GM18499 (cell line): ENCODE data around the gene VOPP1.

Experiments
- ATAC-seq: cut with Tn5 transposase; IDR thresholded peaks from one replicate; pipeline ENCODE4 v1.9.1; 2021; ENCODE audit warnings: moderate number of reproducible peaks; ENCODE audit not compliant: insufficient read depth, unreplicated experiment

Gene VOPP1

DNA sequence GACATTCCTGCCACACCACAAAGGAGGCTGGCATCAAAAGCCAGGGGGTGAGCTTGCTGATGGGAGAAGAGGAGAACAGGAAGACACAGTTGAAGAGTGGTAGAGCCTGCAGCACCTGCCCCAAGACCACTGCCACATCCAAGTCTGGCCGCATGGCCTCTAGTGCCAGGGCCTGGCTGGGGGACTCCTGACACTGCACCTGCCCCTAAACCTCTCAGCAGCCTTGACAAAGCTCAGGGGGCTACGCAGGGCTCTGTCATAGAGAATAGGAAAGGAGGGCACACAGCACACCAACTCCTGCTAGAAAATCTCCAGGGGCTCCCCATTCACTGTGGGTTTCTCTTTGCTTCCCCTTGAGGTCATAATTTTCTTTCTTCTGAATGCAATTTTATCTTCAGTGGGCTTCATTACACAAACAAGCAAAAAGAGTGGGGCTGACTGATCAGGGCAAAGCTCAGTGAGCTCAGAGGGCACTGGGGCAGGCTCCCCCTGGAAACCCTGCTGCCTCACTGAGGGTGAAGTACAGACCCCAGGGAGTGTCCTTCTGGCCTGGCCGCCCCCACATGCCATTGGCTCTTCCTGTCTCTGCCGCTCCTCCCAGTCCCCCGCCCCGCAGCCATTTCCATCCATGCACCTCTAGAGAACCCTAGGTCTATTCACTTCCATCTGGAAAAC, 37.2 kb downstream of the VOPP1 start:
- no peak for ATAC-seq

DNA sequence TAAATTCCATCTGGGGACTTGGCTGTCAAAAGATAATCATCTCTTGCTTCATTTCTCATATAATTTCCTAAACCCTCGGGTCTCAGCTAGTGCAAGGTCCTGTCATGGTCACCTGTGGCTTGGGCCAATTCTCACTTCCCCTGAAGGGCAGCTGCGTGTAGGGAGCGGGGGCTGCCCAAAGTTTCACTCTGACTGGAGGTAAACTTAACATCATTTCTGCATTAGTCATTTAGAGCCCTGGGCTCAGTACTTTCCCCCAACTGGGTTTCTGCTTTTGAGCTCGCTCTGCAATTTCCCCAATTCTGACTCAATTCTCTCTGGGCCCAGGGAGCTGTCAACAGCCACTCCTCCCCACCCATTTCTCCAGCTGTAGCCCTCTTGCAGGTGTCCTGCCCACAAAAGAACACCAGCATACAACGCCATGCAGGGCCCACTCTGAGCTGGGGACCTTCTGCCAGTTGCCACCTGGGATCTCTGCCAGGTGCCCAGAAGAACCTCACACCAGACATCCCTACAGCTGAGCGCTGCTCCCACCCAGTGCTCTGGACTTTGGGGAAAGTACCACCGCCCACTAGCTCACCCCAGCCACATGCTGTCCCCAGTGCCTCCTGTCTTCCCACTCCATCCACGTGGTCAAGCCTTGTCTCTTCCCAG, 37.9 kb downstream of the VOPP1 start:
- peak; percentile 58 for ATAC-seq

DNA sequence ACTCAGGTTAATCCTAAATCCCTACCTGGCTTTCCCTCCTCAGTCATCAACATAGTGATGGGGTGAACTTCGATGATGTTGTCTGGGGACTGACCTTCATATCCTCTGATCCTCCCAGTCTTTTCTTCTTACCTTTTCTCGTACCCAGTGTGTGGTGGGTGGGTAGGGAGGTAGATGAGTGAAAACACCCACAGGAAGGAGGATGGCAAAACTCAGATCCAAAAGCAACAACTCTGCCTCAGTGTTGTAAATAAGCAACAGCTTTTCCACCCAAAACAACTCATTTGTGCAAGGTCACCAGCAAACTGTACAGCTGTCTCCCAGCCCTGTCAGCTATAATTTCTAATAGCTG, 38.6 kb downstream of the VOPP1 start:
- no peak for ATAC-seq

DNA sequence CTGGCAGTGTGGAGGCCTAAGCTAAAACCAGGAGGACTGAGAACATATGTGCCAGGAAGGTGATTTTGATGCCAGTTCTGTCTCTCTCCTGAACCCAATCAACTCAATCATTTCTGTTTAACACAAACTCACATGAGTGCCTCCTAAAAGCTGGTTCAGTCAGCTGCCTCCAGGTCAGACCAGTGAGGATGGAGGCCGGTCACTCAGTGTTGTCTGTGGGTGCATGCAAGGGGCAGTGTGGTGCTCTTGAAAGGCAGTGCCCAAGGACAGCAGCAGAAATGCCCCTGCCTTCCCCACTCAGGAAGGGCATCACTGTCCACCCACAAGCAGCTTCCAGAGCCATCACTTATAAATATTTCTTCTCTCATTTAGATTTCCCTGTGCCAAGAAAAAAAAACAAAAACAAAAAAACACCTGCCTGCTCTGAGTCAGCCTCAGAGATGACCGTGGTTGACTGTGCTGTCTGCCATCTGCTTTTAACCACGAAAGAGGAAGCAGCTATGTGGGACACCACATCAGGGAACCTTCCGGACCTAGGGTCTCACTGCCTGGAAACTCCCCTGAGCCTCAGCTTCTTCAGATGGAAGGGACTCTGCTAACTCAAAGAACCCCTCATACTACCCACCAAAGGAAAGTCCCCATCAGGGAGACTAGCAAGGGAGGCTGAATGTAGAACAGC, 39.1 kb downstream of the VOPP1 start:
- ATAC-seq, result peak; percentile 43

DNA sequence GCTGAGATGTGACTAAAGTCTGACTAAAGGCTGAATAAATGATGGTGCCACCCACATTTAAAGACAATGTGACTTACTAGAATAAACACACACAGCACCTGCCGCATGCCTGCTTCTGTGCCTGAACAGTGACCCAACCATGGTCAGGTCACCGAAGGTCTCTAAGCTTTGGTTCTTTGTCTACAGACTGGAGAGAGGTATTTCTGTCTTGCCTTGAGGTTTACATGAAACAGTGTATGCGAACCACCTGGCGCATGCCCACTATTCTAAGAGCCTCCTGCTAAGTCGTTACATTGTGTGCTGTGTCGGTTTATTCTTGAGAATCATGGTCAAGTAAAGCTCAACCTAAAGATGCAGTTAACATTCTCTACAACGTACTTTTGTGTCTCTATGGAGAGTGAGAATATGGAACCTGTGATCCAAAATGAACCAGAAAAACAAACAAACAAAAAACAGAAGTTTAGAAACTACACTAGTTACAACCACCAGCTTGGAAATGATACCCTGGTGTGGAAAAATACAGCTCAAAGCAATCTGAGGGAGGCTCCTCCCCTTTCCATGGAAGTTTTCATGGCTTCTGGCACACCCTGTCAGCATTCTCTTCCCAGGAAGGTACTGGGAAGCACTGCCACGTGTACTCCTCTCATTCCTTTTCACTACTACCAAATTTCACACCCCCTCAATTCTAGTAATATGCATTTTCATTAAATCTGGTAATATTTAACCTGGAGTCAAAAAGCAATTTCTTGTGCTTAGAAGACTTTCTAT, 40.0 kb downstream of the VOPP1 start:
- ATAC-seq, result no peak

DNA sequence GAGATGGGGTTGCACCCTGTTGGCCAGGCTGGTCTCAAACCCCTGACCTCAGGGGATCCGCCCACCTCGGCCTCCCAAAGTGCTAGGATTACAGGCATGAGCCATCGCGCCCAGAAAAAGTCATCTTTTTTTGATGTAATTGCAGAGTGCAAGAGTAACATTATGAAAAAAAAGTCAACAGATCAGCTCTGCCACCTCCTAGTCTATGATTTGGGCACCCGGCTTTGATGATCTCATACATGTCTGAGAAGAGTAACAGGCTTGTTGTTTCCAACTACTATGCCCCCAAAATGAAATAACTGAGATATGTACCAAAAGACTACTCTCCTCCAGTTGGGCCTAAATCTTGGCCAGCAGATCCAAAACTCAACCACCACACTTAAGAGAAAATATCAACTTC, 40.8 kb downstream of the VOPP1 start:
- no peak for ATAC-seq

DNA sequence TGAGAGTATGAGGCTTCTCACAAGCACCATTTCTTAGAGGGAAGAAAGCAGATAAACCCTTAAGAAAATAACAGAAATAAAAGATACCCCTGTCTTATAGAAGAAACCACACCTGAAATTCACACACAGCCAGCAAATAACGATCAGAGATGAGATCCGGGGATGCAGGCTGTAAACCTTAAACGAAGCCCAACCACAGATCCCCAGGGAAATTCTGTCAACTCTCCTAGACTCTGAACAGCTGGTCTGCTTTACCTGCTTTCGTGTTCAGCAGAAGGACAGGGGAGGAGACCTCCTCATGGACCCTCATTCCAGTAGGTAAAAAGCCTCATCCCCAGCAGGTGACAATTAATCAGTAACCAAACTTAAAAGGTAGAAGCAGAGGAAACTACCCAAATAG, 45.0 kb downstream of the VOPP1 start:
- ATAC-seq, result no peak

DNA sequence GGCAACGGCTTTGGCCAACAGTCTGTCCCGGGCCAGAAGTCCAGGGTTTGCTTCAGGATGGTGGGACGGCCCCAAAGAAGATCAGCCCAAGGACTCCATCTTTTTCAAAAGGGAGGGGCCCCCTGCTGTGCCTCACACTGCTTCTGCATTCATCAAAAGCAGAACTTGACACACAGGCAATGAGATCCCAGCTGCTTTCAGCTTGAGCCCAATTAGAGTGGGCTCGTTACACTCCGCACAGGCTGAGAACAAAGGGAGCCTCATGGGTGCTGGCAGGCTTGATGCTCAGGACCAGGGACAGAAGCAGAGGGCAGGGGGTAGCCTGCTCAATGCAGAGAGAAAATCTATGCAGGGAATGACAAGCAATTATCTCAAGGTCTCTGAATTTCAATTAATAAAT, 45.5 kb downstream of the VOPP1 start:
- no peak for ATAC-seq

DNA sequence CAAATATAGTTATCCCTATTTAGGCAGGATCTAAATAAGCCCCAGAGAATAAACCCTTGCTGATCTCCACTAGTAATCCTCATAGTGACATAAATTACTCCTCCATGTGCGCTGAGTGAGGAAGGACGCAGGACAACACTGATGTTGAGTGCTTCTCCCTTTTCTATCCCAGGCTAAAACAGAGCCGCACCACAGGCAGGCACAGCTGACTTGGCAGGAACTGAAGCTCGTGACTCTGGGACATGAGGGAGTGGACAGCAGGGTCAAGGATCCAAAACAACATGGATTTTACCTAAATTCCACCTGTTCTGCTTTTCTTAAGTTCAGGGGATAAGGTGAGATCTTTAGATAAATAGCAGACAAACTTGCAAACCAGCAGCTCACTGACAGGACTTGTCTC, 46.0 kb downstream of the VOPP1 start:
- no peak for ATAC-seq

DNA sequence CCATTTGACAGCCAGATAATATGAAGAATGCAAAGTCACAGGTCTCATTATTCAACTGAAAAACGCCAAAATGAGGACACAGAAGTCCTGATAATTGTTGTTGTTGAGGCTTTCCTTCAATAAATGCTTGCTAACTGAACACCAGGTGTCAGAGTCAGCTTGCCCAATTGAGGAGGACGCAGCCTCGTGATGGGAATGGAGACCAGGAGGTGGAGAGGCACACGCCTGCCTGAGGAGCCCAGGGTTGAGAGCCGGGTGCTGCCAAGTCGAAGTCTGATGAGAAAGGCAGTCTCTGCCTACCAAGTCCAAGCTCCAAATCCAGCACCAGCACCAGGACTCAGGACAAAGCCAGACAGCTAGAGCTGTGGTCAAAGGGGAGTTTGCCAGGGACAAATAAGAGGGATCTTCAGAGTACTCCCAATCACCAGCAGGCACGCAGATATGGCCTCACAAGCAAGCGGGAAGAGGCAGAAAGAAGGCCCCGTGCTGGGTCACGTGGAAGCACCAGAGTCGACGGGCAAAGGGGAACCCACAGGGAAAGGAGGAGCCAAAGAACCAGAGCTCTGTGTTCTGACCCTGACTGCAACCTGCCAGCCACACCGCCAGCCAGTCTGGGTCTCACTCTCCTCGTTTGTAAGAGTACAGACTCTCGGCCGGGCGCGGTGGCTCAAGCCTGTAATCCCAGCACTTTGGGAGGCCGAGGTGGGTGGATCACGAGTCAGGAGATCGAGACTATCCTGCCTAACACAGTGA, 47.6 kb downstream of the VOPP1 start:
- ATAC-seq, result no peak

DNA sequence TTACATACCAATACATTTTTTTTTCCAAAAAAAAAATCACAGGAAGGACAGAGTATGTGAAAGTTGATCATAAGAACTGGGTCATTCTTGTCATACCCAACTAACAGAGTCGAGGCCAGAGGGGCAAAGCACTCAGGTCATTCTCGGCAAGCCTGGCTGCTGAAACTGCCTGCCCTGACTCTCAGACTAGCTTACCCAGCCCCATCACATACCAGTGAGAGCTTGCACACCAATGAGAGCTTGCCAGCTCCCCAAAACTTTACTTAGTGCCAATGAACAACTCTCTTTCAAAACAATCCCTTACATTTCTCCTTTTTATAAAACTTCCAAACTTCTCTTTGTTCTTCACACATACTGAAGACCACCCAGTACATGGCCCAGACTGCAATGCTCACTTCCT, 48.9 kb downstream of the VOPP1 start:
- ATAC-seq, result no peak

DNA sequence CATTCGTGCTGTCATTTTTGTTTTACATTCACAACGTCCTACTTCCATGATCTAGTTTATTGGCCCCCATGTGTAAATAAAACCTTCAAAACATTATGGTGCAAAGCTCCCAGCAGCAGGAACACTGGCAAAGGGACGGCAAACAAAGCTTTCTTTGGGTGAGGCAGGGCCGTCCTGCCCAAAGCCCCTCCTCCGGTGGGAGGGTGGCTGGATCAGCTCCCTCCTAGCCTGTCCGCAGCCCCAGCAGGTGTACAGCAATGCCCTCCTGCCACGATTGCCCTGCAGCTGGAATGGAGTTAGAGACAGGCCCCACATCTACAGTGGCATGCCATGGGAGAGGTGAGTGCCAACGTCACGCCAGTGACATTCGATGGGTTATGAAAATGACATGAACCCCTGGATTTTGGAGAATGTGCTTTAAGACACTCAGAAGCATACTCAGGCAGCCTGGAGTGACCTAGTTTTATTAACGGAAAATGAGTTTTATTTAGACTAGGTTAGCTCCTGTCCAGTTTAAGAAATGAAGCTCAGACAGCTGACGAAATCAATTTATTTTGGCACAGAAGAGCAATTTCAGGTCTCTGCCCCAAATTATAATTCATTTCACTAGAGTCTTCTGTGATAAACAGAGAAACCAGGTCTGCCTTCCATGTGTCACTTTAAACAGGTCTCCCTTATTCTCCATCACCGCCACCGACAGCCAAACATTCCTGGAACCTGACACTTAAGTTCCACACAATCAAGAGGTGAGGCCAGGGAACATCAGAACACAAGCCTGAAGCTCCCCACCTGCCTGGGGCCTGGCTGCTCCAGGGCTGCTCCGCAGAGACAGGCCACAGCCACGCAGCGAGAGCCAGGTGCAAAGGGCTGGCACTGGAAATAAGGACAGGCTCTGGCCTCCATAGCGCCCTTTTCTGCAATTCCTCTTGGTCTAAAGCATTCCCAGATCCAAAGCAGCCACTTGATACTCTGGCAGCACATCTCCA, 50.1 kb downstream of the VOPP1 start:
- ATAC-seq, result no peak

DNA sequence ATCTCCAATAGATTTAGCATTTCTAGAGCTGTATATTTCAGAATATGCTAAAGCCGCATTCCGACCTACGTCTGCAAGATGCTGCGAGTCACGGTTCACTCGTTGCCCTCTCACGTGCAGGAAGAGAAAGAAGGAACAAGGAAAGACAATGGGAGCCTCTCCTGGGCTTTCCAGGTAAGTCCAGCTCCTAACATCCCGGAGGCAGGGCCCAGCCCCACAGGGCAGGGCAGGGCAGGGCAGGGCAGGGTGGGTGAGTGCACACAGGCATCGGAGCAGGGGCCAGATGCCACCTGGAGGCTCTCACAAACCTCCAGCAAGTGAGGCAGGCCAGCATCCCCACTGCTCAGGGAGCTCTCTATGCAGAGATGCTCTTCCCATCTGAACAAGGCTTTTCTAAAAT, 50.8 kb downstream of the VOPP1 start:
- no peak for ATAC-seq

DNA sequence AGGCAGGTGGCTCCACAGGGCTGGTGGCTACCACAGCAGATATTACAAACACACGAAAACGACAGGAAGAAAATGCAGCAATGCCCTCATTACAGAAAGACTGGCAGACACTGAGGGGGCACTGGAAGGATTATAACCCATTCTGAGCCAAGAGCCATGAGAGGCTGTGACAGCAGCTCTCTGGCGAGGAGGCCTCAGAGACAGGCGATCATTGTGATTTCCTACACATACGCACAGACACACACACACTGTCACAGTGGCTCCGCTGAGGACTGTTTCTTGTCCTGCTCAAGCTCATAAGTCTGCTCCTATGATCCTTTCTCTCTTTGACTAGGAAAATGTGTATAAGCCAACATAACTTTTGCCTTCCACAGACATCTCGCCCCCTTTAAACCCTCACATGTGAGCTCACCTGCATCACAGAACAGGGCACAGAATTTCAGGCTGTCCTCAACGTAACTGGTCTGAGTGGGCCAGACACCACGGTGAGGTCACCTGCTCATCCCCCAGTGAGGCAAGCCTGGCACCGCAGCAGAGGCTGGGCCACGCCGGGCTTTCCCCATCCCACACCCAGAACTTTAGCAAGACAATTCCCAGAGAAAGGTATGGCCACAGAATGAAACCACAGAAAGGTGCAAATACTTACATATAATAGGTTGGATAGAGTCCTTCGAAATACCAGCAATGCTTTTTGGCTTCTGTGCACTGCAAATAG, 51.7 kb downstream of the VOPP1 start:
- ATAC-seq, result no peak

DNA sequence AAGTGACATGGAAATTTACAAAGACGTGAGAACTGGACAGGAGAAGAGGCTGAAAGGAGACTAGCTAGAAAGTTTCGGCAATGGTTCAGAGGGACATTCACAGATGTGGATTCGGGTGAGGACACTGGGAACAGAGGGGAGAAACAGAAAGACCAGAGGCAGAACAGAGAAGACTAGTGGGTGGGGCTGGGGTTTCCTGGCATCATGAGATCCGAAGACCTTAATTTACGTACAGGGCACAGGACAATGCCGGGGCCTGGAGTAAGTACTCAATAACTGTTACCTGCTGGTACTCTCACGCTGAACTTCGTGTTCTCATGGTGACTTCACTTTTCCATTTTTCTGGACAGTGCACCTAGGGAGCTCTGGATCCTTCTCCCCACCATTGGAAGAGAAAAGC, 53.5 kb downstream of the VOPP1 start:
- no peak for ATAC-seq

DNA sequence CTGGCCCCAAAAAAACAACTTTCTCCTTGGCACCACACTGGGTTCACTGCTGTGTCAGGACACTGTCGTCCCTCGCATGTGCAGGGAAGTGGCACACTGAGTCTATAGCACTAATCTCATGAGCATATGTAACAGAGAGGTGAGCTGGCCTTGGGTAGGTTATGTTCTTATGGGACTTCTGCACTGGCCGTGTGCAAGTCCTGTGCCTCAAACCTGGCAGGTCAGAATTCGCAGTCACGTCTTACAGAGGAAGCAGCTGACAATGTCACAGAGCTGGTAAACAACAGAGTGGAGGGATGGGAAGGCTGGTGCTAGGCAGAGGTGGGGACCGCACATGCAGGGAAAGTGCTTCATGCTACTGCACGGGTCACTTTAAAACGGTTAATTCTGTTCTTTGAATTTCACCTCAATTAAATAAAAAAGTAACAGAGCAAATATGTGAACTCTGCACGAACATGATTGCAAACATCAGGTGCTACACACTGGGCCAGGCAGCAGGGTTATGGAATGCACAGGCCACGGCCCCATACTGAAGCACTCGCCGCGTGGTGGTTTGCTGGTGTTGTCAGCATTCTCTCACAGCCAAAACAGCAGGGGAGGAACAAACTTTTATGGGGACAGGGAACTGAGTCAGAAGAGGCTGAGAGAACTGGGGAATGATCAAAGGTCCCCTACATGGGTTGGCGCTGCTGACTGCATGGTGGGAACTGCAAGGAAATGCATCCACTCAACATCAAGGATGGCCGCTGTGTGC, 54.2 kb downstream of the VOPP1 start:
- ATAC-seq, result no peak

DNA sequence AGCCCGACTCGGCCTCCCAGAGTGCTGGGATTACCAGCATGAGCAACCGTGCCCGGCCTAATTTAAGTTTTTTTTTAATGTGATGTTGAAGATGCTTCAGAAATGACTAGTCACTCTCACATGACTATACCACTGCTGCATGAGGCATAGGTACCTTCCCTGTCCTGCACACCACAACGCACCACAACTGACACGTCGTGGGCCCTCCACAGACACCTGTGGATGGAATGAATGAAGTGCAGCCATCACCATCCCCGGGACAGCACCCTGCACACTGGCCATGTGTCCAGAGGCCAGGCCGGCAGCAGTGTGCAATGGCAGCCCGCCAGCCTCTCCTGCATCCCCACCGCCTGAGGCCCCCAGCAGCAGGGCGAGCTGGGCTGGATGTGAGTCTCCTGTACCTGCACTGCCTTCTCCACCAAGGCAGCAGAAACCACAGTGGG, 55.1 kb downstream of the VOPP1 start:
- ATAC-seq, result peak; percentile 69

DNA sequence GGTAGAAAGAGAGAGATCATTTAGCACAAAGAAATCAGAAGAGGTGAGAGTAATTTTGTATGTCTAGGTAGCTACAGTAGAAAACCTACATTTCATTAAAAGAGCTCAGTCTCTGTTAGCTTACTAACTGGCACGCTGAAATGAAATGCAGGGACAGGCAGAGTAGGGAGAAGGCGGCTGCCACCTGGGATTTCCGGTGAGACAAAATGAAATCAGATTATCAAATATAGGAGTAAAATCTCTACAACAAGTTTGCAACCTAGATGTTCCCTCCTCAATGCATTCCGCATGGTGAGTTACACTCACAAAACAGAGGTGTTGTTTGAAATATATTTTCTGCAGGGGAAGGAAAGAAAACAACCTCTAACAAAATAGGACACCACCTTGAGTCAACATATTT, 55.9 kb downstream of the VOPP1 start:
- ATAC-seq, result no peak
